GM03348 (cell line): ENCODE results near the gene MYL3.

Source experiments
- DNase-seq: peaks from one replicate; pipeline ENCODE4 v3.0.0; 2012; ENCODE audit warnings: low spot score

The MYL3 gene

GRCh38 chr3:46899151-46900006 lies 36.1 kb upstream of the MYL3 start:
- DNase-seq = no peak

- DNase-seq = no peak
Measured at GRCh38 chr3:46898321-46899150, 35.3 kb upstream of the MYL3 start.

GRCh38 chr3:46897829-46898320 lies 34.6 kb upstream of the MYL3 start:
- no peak for DNase-seq

GRCh38 chr3:46897031-46897430 lies 33.8 kb upstream of the MYL3 start:
- no peak for DNase-seq

- peak; percentile 48 for DNase-seq
Measured at GRCh38 chr3:46896386-46896785, 33.1 kb upstream of the MYL3 start.

GRCh38 chr3:46895761-46896160 lies 32.5 kb upstream of the MYL3 start:
- DNase-seq = no peak

GRCh38 chr3:46895204-46895660 lies 32.0 kb upstream of the MYL3 start:
- peak; percentile 78 for DNase-seq

- no peak for DNase-seq
Measured at GRCh38 chr3:46894256-46894655, 31.0 kb upstream of the MYL3 start.

- no peak for DNase-seq
Measured at GRCh38 chr3:46893763-46894162, 30.5 kb upstream of the MYL3 start.

- no peak for DNase-seq
Measured at GRCh38 chr3:46893146-46893748, 30.0 kb upstream of the MYL3 start.

- DNase-seq = peak; percentile 82
Measured at GRCh38 chr3:46892285-46893145, 29.3 kb upstream of the MYL3 start.

- DNase-seq = no peak
Measured at GRCh38 chr3:46891132-46891531, 27.9 kb upstream of the MYL3 start.

GRCh38 chr3:46890132-46890531 lies 26.9 kb upstream of the MYL3 start:
- no peak for DNase-seq

- DNase-seq = no peak
Measured at GRCh38 chr3:46889381-46890110, 26.3 kb upstream of the MYL3 start.

- no peak for DNase-seq
Measured at GRCh38 chr3:46888705-46889104, 25.5 kb upstream of the MYL3 start.

- DNase-seq = no peak
Measured at GRCh38 chr3:46887980-46888494, 24.8 kb upstream of the MYL3 start.

- DNase-seq = no peak
Measured at GRCh38 chr3:46885612-46886011, 22.4 kb upstream of the MYL3 start.

GRCh38 chr3:46884929-46885328 lies 21.7 kb upstream of the MYL3 start:
- DNase-seq = no peak

GRCh38 chr3:46884427-46884826 lies 21.2 kb upstream of the MYL3 start:
- DNase-seq = no peak

- DNase-seq = no peak
Measured at GRCh38 chr3:46883830-46884185, 20.6 kb upstream of the MYL3 start.
